Smooth muscle cell (in vitro differentiated cells): ENCODE data around the gene LHX3. TPM values are rescaled to one million over a fixed set of nuclear protein-coding genes. Genes with fewer than 3 reads are reported as not detected.

Experiments
- DNase-seq: peaks from one replicate; lab custom pipeline; 2025; ENCODE audit not compliant: unreplicated experiment; lab: John Stamatoyannopoulos, UW
- H2AFZ ChIP-seq: fragments of 200-600 bp; sonication (generic); 2 replicates; pipeline ENCODE4 v1.6.0; 2016; ENCODE audit warnings: antibody characterized with exemption, low read depth, mild to moderate bottlenecking
- H3F3A ChIP-seq: fragments of 200-600 bp; sonication (generic); 2 replicates; pipeline ENCODE4 v1.6.0; 2017; ENCODE audit warnings: antibody characterized with exemption, low read depth
- H3K27ac ChIP-seq: fragments of 200-600 bp; sonication (generic); 2 replicates; pipeline ENCODE4 v1.5.1; 2016; ENCODE audit warnings: low read depth, mild to moderate bottlenecking
- H3K27me3 ChIP-seq: fragments of 200-600 bp; sonication (generic); 2 replicates; pipeline ENCODE4 v1.6.1; 2016; ENCODE audit warnings: low read depth, mild to moderate bottlenecking
- H3K36me3 ChIP-seq: fragments of 200-600 bp; sonication (generic); 2 replicates; pipeline ENCODE4 v1.5.1; 2016; ENCODE audit warnings: low read depth
- H3K4me1 ChIP-seq: fragments of 200-600 bp; sonication (generic); 2 replicates; pipeline ENCODE4 v1.5.1; 2016; ENCODE audit warnings: low read depth
- H3K4me2 ChIP-seq: fragments of 200-600 bp; sonication (generic); 2 replicates; pipeline ENCODE4 v1.6.0; 2016; ENCODE audit warnings: mild to moderate bottlenecking
- H3K4me3 ChIP-seq: fragments of 200-600 bp; sonication (generic); 2 replicates; pipeline ENCODE4 v1.5.1; 2016; ENCODE audit warnings: mild to moderate bottlenecking
- H3K79me2 ChIP-seq: fragments of 200-600 bp; sonication (generic); 2 replicates; pipeline ENCODE4 v1.6.0; 2016; ENCODE audit warnings: low read depth, mild to moderate bottlenecking
- H3K9ac ChIP-seq: fragments of 200-600 bp; sonication (generic); 2 replicates; pipeline ENCODE4 v1.6.0; 2016; ENCODE audit warnings: low read depth
- H3K9me3 ChIP-seq: fragments of 200-600 bp; sonication (generic); replicated peaks from 2 replicates; pipeline ENCODE4 v1.5.1; 2016; ENCODE audit warnings: low read depth
- H4K20me1 ChIP-seq: fragments of 200-600 bp; sonication (generic); 2 replicates; pipeline ENCODE4 v1.6.0; 2016; ENCODE audit warnings: low read depth
- CTCF ChIP-seq: fragments of 200-600 bp; sonication (generic); IDR thresholded peaks from 2 replicates; pipeline ENCODE4 v1.5.1; 2017; ENCODE audit warnings: borderline replicate concordance, mild to moderate bottlenecking, antibody characterized with exemption; ENCODE audit not compliant: insufficient read depth, poor library complexity, severe bottlenecking
- WGBS: methylation state at CpG from one replicate; pipeline ENCODE4 v1.1.7; 2016; ENCODE audit warnings: low lambda C conversion rate; 5-methylcytosine and 5-hydroxymethylcytosine counted together
- polyA plus RNA-seq: library from polyadenylated mRNA; unstranded; fragments of >200 nt; fragmentation: Nextera tagmentation; extraction: Ambion mirVana; gene quantifications from 2 replicates; pipeline ENCODE4 v1.2.1, GENCODE V29; 2016
- total RNA-seq: library from RNA; depleted of rRNA; stranded (reverse); fragments of >200 nt; gene quantifications from 2 replicates; pipeline ENCODE4 v1.2.3, GENCODE V29; 2014

The LHX3 gene
- total and polyA plus RNA-seq, 2 experiments from 2014 or later: not detected

- no peak overlapping the region for H3K4me2 ChIP-seq
- H3F3A ChIP-seq: no peaks in the 10 kb centered on the region
- H3K9me3 ChIP-seq: no peaks in the 10 kb centered on the region
- no peaks in the 10 kb centered on the region for H3K4me1 ChIP-seq
- peaks cover 56% of the 10 kb centered on the region for H4K20me1 ChIP-seq
- H2AFZ ChIP-seq: no peak overlapping the region
- 86% methylated on average over 13 of the region's 13 CpGs for WGBS
- DNase-seq: no peak
- no peaks in the 10 kb centered on the region for H3K79me2 ChIP-seq
- TF ChIP-seq CTCF: no peak
- no peaks in the 10 kb centered on the region for H3K27me3 ChIP-seq
- no peak overlapping the region for H3K27ac ChIP-seq
- no peak overlapping the region for H3K4me3 ChIP-seq
- no peak overlapping the region for H3K9ac ChIP-seq
- H3K36me3 ChIP-seq: no peaks in the 10 kb centered on the region
These were observed 14.3 kb upstream of the LHX3 start for GRCh38 chr9:136219276-136219675.

GRCh38 chr9:136218673-136219072 lies 13.7 kb upstream of the LHX3 start:
- no peaks in the 10 kb centered on the region for H3F3A ChIP-seq
- H3K9me3 ChIP-seq: no peaks in the 10 kb centered on the region
- DNase-seq: no peak
- no peak overlapping the region for H3K27ac ChIP-seq
- H3K79me2 ChIP-seq: no peaks in the 10 kb centered on the region
- WGBS: 95% methylated on average over 15 of the region's 15 CpGs
- no peak overlapping the region for H2AFZ ChIP-seq
- H3K4me2 ChIP-seq: no peak overlapping the region
- no peaks in the 10 kb centered on the region for H3K36me3 ChIP-seq
- no peak overlapping the region for H3K4me3 ChIP-seq
- H3K4me1 ChIP-seq: no peaks in the 10 kb centered on the region
- H3K27me3 ChIP-seq: no peaks in the 10 kb centered on the region
- no peak overlapping the region for H3K9ac ChIP-seq
- TF ChIP-seq CTCF: no peak
- peaks cover 51% of the 10 kb centered on the region for H4K20me1 ChIP-seq

- 97% methylated on average over 16 of the region's 16 CpGs for WGBS
- Histone ChIP-seq H2AFZ (no peak overlapping the region), H3K4me2 (no peak overlapping the region), H3K79me2 (no peaks in the 10 kb centered on the region), H3F3A (no peaks in the 10 kb centered on the region), H3K9ac (no peak overlapping the region), H3K27me3 (no peaks in the 10 kb centered on the region), H3K9me3 (no peaks in the 10 kb centered on the region), H3K36me3 (no peaks in the 10 kb centered on the region), H3K27ac (no peak overlapping the region), H3K4me3 (no peak overlapping the region), H3K4me1 (no peaks in the 10 kb centered on the region), H4K20me1 (peaks cover 50% of the 10 kb centered on the region)
- no peak for DNase-seq
- TF ChIP-seq CTCF: no peak
These were observed 13.3 kb upstream of the LHX3 start for GRCh38 chr9:136218271-136218670.

- Histone ChIP-seq H3K27ac (no peak overlapping the region), H3K9ac (no peak overlapping the region), H3K79me2 (no peaks in the 10 kb centered on the region), H3K4me2 (no peak overlapping the region), H3K27me3 (no peaks in the 10 kb centered on the region), H3F3A (no peaks in the 10 kb centered on the region), H3K9me3 (no peaks in the 10 kb centered on the region), H3K36me3 (no peaks in the 10 kb centered on the region), H3K4me3 (no peak overlapping the region), H3K4me1 (no peaks in the 10 kb centered on the region), H4K20me1 (peaks cover 37% of the 10 kb centered on the region), H2AFZ (no peak overlapping the region)
- 93% methylated on average over 36 of the region's 37 CpGs for WGBS
- no peak for DNase-seq
- TF ChIP-seq CTCF: no peak
These were observed 11.8 kb upstream of the LHX3 start for GRCh38 chr9:136216541-136217244.
